Activated CD8-positive, alpha-beta memory T cell treated with anti-CD3 and anti-CD28 coated beads for 24 hours (primary cell): ENCODE results near the gene OCEL1.

Experiments
- DNase-seq: peaks from one replicate; pipeline ENCODE4 v3.0.0-alpha.2; 2020

Gene OCEL1

GRCh38 chr19:17240826-17241399 is 14.9 kb downstream of the OCEL1 start:
- DNase-seq, result no peak

- DNase-seq, result no peak
These were observed 16.6 kb downstream of the OCEL1 start for GRCh38 chr19:17242431-17243208.

- no peak for DNase-seq
These were observed 17.3 kb downstream of the OCEL1 start for GRCh38 chr19:17243211-17243829.

GRCh38 chr19:17243830-17244617 is 18.0 kb downstream of the OCEL1 start:
- no peak for DNase-seq

- no peak for DNase-seq
These were observed 18.9 kb downstream of the OCEL1 start for GRCh38 chr19:17244618-17245534.

- no peak for DNase-seq
These were observed 19.5 kb downstream of the OCEL1 start, which contains the start of gene NR2F6 for GRCh38 chr19:17245535-17245984. NR2F6 (minus strand) TSS chr19:17245919; CDS start chr19:17245220, 699 bp downstream.

GRCh38 chr19:17246681-17247425 is 20.8 kb downstream of the OCEL1 start:
- DNase-seq, result no peak

- no peak for DNase-seq
These were observed 22.2 kb downstream of the OCEL1 start for GRCh38 chr19:17248011-17248776.

- no peak for DNase-seq
These were observed 24.0 kb downstream of the OCEL1 start for GRCh38 chr19:17249887-17250548.

GRCh38 chr19:17254636-17255035 is 28.6 kb downstream of the OCEL1 start:
- DNase-seq, result no peak

- no peak for DNase-seq
These were observed 29.2 kb downstream of the OCEL1 start for GRCh38 chr19:17255150-17255621.

GRCh38 chr19:17256130-17256529 is 30.1 kb downstream of the OCEL1 start:
- no peak for DNase-seq

GRCh38 chr19:17259118-17259780 is 33.2 kb downstream of the OCEL1 start:
- no peak for DNase-seq

GRCh38 chr19:17259934-17260333 is 33.9 kb downstream of the OCEL1 start:
- DNase-seq, result no peak

GRCh38 chr19:17260842-17261325 is 34.9 kb downstream of the OCEL1 start:
- peak; percentile 96 for DNase-seq

GRCh38 chr19:17262557-17262956 is 36.5 kb downstream of the OCEL1 start:
- DNase-seq, result no peak

GRCh38 chr19:17263712-17264640 is 38.0 kb downstream of the OCEL1 start:
- no peak for DNase-seq

- DNase-seq, result no peak
These were observed 38.6 kb downstream of the OCEL1 start, which contains the start of gene USHBP1 for GRCh38 chr19:17264641-17264979. USHBP1 (minus strand) TSS chr19:17264745; CDS start chr19:17264299, 446 bp downstream.
